Liver (tissue), 9 donors: ENCODE data around the gene TRIM13. TPM values are rescaled to one million over a fixed set of nuclear protein-coding genes. Genes with fewer than 3 reads are reported as not detected.
"Not testable (repeated sequence)": the region's sequence is repeated elsewhere in the genome, so short reads cannot be mapped to it uniquely, and the experiment has no call there.

Source experiments
- DNase-seq: peaks from one replicate; pipeline ENCODE4 v3.0.0-alpha.2; 2017; ENCODE audit warnings: low spot score
- H3K27ac ChIP-seq, 2 donors: one replicate each; pipeline ENCODE4 v1.7.0; 2013; ENCODE audit warnings: inconsistent platforms in 2 of 2, low read length in 2 of 2, control low read depth in 1 of 2, low read depth in 1 of 2, mild to moderate bottlenecking in 1 of 2
- H3K27me3 ChIP-seq, 4 donors: one replicate each; pipeline versions ENCODE4 v1.6.1 to v1.7.0; 2013; ENCODE audit warnings: low read length in 3 of 4, inconsistent platforms in 1 of 4, mild to moderate bottlenecking in 1 of 4, moderate library complexity in 1 of 4; ENCODE audit not compliant: control insufficient read depth in 4 of 4, insufficient read depth in 4 of 4
- H3K36me3 ChIP-seq, 4 donors: one replicate each; pipeline versions ENCODE4 v1.6.1 to v1.7.0; 2013; ENCODE audit warnings: low read length in 3 of 4, mild to moderate bottlenecking in 3 of 4, low read depth in 1 of 4, moderate library complexity in 1 of 4; ENCODE audit not compliant: control insufficient read depth in 4 of 4, insufficient read depth in 3 of 4
- H3K4me1 ChIP-seq, 4 donors: one replicate each; pipeline versions ENCODE4 v1.6.1 to v1.7.0; 2013; ENCODE audit warnings: low read length in 3 of 4, mild to moderate bottlenecking in 3 of 4, moderate library complexity in 1 of 4; ENCODE audit not compliant: control insufficient read depth in 4 of 4, insufficient read depth in 4 of 4
- H3K4me3 ChIP-seq, 3 donors: one replicate each; pipeline versions ENCODE4 v1.6.1 to v1.7.0; 2013; ENCODE audit warnings: low read length in 3 of 3, control low read depth in 1 of 3, low read depth in 1 of 3, mild to moderate bottlenecking in 1 of 3
- H3K9ac ChIP-seq, 2 donors: one replicate each; pipeline ENCODE4 v1.7.0; 2013; ENCODE audit warnings: low read length in 2 of 2, mild to moderate bottlenecking in 2 of 2, moderate library complexity in 2 of 2, control low read depth in 1 of 2, low read depth in 1 of 2
- H3K9me3 ChIP-seq, 4 donors: one replicate each; pipeline versions ENCODE4 v1.6.1 to v1.7.0; 2013; ENCODE audit warnings: low read length in 3 of 4; ENCODE audit not compliant: control insufficient read depth in 4 of 4
- FOXA1 ChIP-seq: IDR thresholded peaks from 2 replicates; pipeline ENCODE4 v1.6.1; 2016; ENCODE audit warnings: antibody characterized with exemption
- FOXA2 ChIP-seq: IDR thresholded peaks from 2 replicates; pipeline ENCODE4 v1.6.1; 2016; ENCODE audit warnings: antibody characterized with exemption
- GABPA ChIP-seq, 2 donors: IDR thresholded peaks in 1 of 2; conservative IDR thresholded peaks in 1 of 2; 2 replicates each; pipeline ENCODE4 v1.6.1; 2016; ENCODE audit warnings: antibody characterized with exemption in 2 of 2, mild to moderate bottlenecking in 1 of 2, moderate library complexity in 1 of 2
- HNF4A ChIP-seq, 2 donors: conservative IDR thresholded peaks; 2 replicates each; pipeline ENCODE4 v1.6.1; 2016; ENCODE audit warnings: antibody characterized with exemption in 2 of 2, mild to moderate bottlenecking in 2 of 2
- RXRA ChIP-seq, 2 donors: IDR thresholded peaks; 2 replicates each; pipeline ENCODE4 v1.6.1; 2017 to 2018; ENCODE audit warnings: antibody characterized with exemption in 2 of 2, mild to moderate bottlenecking in 1 of 2
- SP1 ChIP-seq: IDR thresholded peaks from 2 replicates; pipeline ENCODE4 v1.6.1; 2018; ENCODE audit warnings: antibody characterized with exemption, mild to moderate bottlenecking
- TAF1 ChIP-seq: conservative IDR thresholded peaks from 2 replicates; pipeline ENCODE4 v1.6.1; 2016; ENCODE audit warnings: antibody characterized with exemption, mild to moderate bottlenecking
- WGBS: extraction: QIAGEN DNeasy Blood & Tissue Kit; methylation state at CpG from one replicate; pipeline ENCODE4 v1.1.7; 2013; 5-methylcytosine and 5-hydroxymethylcytosine counted together
- polyA plus RNA-seq, 2 donors: library from polyadenylated mRNA; stranded (reverse) in 1 of 2; unstranded in 1 of 2; fragments of 200-250 nt in 1 of 2; fragments of >200 nt in 1 of 2; fragmentation: Nextera tagmentation in 1 of 2; extraction: Ambion mirVana in 1 of 2; gene quantifications; one replicate each; pipeline versions ENCODE4 v1.2.1 to v1.2.3, GENCODE V29; 2013 to 2015
- total RNA-seq, 2 donors: library from RNA; depleted of rRNA; stranded (reverse); fragments of >200 nt; gene quantifications; one replicate each; pipeline ENCODE4 v1.2.3, GENCODE V29; 2014
- TF ChIP-seq, protein P1 (sequence below): IDR thresholded peaks from 2 replicates; pipeline ENCODE4 v1.6.1; 2016; ENCODE audit warnings: antibody characterized with exemption
- TF ChIP-seq, protein P2 (sequence below): IDR thresholded peaks from 2 replicates; pipeline ENCODE4 v1.6.1; 2016; ENCODE audit warnings: antibody characterized with exemption
- donor health status: healthy.
- donor health status: healthy.
- donor health status: healthy.
- donor health status: healthy.
- donor health status: healthy.

TRIM13 gene
- total and polyA plus RNA-seq, 4 donors: 4.7 to 10.5 (median 9.6) TPM

DNA sequence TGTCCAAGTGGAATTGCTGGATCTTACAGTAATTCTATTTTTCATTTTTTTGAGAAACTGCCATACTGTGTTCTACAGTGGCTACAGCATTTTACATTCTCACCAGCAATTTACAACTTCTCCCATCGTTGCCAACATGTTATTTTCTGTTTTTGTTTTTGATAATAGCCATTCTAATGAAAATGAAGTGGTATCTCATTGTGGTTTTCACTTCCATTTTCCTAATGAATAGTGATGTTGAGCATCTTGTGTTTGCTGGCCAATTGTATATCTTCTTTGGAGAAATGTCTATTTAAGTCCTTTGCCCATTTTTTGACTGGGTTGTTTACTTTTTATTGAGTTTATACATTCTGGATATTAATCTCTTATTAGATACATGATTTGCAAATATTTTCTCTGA is 57.0 kb downstream of the TRIM13 start:
- TF ChIP-seq, protein P1, sequence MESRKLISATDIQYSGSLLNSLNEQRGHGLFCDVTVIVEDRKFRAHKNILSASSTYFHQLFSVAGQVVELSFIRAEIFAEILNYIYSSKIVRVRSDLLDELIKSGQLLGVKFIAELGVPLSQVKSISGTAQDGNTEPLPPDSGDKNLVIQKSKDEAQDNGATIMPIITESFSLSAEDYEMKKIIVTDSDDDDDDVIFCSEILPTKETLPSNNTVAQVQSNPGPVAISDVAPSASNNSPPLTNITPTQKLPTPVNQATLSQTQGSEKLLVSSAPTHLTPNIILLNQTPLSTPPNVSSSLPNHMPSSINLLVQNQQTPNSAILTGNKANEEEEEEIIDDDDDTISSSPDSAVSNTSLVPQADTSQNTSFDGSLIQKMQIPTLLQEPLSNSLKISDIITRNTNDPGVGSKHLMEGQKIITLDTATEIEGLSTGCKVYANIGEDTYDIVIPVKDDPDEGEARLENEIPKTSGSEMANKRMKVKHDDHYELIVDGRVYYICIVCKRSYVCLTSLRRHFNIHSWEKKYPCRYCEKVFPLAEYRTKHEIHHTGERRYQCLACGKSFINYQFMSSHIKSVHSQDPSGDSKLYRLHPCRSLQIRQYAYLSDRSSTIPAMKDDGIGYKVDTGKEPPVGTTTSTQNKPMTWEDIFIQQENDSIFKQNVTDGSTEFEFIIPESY: no peak
- no peak for TF ChIP-seq FOXA1
- WGBS: 87% methylated on average over 1 of the region's 1 CpG
- peaks cover 0 to 5% (median 0%) of the 10 kb centered on the region in 4 donors for H3K36me3 ChIP-seq

DNA sequence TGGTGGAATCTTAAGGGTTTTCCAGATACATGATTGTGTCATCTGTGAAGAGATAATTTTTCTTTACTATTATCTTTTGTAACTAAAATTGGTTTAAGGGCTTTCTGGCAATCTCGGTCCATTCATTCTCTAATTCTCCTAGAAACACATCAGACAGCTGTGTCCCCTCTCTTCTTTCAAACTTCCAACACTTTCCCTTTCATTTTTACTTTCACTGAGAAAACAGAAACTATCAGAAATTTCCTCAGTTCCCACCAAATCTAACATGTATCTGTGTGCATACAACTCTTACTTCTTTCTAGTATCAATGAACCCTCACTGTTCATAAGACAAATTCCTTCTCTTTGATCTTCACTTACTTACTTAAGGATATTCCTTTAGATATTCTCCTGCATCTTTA is 58.6 kb downstream of the TRIM13 start:
- 71% methylated on average over 1 of the region's 1 CpG for WGBS
- H3K9me3 ChIP-seq: no peaks in the 10 kb centered on the region
- H3K27ac ChIP-seq: no peak overlapping the region
- no peak overlapping the region for H3K9ac ChIP-seq
- peaks cover 0 to 8% (median 1%) of the 10 kb centered on the region in 4 donors for H3K36me3 ChIP-seq
- no peak overlapping the region for H3K4me3 ChIP-seq
- H3K27me3 ChIP-seq: no peaks in the 10 kb centered on the region
- TF ChIP-seq TAF1: no peak
- no peak for TF ChIP-seq SP1
- TF ChIP-seq HNF4A (conservative IDR thresholded peaks at IDR 0.05): no peak
- H3K4me1 ChIP-seq: no peaks in the 10 kb centered on the region
- DNase-seq: no peak

More for the DNA sequence above, 57.0 kb downstream of the TRIM13 start:
- H3K4me1 ChIP-seq: no peaks in the 10 kb centered on the region
- H3K27ac ChIP-seq: no peak overlapping the region
- no peak for DNase-seq
- no peak overlapping the region for H3K9ac ChIP-seq
- H3K4me3 ChIP-seq: no peak overlapping the region
- H3K27me3 ChIP-seq: no peaks in the 10 kb centered on the region
- H3K9me3 ChIP-seq: no peaks in the 10 kb centered on the region

DNA sequence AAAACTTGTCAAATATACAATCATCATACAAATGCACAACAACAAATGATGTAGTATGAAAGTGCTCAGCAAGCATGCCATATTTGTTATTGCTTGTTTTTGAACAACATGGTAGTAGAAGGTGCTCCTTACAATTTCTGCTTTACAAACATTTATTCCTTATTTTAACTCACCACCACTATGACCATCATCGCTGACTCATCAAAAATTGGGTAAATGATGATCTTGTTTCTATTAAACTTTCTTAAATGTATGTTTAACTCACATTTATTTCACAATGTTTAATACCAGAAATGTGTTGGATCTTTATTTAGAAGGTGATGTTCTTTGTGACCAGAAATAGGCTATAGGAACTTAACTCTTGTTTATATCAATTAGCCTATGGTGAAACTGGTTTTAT is 63.9 kb downstream of the TRIM13 start:
- Histone ChIP-seq H3K27ac (no peak overlapping the region), H3K36me3 (peaks cover 0 to 4% (median 2%) of the 10 kb centered on the region in 4 donors), H3K9me3 (no peaks in the 10 kb centered on the region), H3K27me3 (no peaks in the 10 kb centered on the region), H3K4me3 (no peak overlapping the region), H3K9ac (no peak overlapping the region), H3K4me1 (no peaks in the 10 kb centered on the region)
- no peak for TF ChIP-seq FOXA2
- TF ChIP-seq, protein P2, sequence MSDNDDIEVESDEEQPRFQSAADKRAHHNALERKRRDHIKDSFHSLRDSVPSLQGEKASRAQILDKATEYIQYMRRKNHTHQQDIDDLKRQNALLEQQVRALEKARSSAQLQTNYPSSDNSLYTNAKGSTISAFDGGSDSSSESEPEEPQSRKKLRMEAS: no peak
- no peak for TF ChIP-seq GABPA (IDR thresholded peaks at IDR 0.05 in 1 of 2, conservative IDR thresholded peaks at IDR 0.05 in 1 of 2)
- TF ChIP-seq RXRA (IDR thresholded peaks at IDR 0.05): no peak
- WGBS: 100% methylated on average over 1 of the region's 1 CpG
- no peak for DNase-seq

DNA sequence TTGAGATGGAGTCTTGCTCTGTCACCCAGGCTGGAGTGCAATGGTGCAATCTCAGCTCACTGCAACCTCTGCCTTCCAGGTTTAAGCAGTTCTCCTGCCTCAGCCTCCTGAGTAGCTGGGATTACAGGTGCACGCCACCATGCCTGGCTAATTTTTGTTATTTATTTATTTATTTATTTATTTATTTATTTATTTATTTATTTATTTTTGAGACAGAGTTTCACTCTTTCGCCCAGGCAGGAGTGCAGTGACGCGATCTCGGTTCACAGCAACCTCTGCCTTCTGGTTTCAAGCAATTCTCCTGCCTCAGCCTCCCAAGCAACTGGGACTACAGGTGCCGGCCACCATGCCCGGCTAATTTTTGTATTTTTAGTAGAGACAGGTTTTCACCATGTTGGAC is 65.5 kb downstream of the TRIM13 start:
- H3K27me3 ChIP-seq, H3K4me3 ChIP-seq, H3K4me1 ChIP-seq, H3K27ac ChIP-seq, H3K36me3 ChIP-seq, DNase-seq, H3K9ac ChIP-seq, H3K9me3 ChIP-seq: not testable (repeated sequence)
- WGBS: 97% methylated on average over 7 of the region's 7 CpGs
